TTC549 (cell line): ENCODE measurements around the gene DPCD.
"Not testable (repeated sequence)": the region's sequence is repeated elsewhere in the genome, so short reads cannot be mapped to it uniquely, and the experiment has no call there.

Experiments used
- FAIRE-seq: peaks from 2 replicates; lab custom pipeline; 2012; peaks lifted over from hg19 to GRCh38; lab: Jason Lieb, UNC

The DPCD gene

DNA sequence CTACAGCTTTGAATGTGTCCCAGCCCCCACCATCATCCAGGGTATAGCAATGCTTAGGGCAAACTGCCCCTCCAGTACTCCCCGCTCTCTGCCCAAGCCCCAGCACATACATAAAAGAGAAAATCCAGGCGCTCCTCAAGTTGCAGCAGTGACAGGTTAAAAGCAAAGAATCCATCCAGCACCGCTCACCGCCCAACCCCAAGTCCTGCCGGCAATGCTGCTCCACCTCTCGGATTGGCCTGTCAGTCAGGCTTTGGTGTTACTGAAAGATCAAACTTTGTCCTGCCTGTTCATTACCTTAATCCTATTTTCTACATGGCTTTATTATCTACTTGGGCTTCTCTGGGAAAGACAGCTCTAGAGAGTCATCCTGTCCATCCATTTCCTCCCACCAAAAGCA, 31.9 kb downstream of the DPCD start:
- no peak for FAIRE-seq

DNA sequence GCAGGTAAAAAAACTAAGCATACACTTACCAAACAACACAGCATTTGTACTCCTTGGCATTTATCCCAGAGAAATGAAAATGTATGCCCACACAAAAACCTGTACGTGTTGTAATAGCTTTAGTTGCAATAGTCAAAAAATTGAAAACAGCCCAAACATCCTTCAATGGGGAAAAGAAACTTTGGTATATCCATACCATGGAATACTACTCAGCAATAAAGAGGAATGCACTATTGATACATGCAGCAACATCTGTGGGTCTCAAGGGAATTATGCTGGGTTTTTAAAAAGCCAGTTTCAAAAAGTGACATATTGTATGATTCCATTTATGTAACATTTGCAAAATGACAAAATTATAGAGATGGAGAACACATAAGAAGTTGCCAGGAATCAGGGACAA, 35.4 kb downstream of the DPCD start:
- FAIRE-seq: no peak

DNA sequence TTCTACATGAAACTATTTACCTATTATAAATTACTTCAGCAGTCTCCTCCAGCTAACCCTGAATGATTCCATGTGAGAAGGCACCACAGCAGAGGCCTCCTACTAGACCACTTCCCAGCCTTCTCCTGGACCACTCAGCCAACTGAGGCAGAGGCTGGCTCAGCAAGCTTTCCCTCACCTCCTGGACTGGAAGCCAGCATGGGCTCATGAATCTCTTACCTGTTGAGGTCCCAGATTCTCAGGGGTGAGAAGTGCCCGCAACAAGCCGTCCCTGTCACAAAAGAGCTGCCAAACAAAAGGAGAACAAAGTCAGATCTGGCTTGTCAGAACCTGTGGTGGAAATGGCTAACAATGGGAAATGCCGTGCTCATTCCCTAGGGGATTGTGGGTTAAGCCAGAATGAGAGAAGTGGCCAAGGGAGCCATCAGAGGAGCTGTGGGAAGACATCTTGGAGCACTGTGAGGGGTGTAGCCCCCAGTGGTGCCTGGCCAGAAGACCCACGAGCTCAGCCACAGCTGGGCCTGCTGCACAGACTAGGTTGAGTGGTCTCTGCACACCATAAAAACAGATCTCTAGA, 36.5 kb downstream of the DPCD start:
- FAIRE-seq: no peak

DNA sequence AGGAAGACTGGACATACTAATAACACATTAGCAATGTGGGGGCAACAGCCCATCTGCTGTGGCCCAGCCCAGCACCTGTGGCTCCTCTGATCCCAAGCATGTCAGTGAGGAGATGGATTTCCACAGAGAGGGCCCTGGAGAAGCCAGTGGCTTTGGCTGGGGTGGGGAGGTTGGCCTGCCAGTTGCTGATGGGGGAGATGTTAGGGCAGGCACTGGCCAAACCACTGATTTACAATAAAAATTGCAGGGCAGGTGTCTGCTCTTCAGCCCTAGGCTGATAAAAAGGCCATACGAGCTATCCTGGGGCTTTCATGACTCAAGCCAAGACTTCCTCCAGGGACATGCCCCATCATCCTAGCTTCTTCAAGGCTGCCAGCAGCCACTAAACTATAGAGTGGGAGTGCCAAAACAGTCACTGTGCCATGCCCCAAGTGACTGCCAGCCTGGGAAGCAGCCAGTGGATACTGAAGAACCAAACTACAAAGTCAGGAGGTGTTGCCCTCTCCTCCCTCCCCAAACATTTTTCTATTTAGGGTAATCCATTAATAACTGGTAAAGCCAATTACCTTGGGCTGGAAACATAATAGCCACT, 37.8 kb downstream of the DPCD start:
- no peak for FAIRE-seq

DNA sequence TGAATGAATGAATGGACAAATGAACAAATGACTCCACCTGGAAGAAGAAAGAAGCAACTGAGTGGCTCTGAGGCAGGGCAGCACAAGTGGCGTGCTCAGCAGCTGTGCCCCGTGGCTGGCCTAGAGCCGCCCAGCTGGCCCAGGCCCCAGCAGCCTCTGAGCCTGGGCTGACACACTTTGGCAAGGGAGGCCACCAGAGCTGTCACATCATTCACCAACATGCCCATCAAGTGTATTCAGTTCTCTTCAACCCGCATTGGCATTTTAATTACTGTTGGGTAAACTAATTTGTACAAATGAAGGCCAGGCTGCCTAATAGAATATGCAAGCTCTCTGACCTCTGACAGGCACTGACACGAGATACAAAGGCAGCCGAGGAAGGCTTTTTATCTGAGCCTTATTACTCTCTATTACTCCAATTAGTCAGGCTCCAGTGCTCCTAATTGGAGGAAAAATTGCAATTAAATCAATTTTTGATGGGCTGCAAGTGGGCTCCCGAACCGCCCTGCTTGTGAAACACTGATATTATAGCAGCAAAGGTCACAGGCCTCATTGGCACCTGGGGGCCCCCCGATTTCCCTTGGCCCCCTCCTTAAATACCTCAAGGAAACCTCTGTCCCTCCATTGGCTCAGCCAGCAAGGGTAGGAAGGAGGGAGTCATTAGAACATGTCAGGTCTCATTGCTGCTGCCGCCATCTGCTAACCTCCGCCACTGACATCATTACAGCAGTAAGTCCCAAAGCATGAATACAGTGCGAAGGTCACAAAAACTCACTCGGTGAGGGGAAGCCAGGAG, 41.9 kb downstream of the DPCD start:
- no peak for FAIRE-seq

DNA sequence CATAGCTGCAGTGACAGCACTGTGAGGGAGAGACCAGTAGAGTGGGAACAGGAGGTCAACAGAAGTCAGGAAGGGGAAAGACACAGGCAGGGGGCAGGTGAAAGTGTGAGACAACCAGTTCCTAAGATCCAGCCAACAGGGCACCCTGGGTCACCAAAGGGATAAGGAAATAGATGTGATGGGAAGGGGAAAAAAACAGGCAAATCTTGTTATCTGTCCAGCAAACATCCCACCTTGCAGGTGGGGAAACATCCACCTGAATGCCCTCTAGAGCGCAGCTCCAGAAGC, 42.5 kb downstream of the DPCD start:
- no peak for FAIRE-seq

DNA sequence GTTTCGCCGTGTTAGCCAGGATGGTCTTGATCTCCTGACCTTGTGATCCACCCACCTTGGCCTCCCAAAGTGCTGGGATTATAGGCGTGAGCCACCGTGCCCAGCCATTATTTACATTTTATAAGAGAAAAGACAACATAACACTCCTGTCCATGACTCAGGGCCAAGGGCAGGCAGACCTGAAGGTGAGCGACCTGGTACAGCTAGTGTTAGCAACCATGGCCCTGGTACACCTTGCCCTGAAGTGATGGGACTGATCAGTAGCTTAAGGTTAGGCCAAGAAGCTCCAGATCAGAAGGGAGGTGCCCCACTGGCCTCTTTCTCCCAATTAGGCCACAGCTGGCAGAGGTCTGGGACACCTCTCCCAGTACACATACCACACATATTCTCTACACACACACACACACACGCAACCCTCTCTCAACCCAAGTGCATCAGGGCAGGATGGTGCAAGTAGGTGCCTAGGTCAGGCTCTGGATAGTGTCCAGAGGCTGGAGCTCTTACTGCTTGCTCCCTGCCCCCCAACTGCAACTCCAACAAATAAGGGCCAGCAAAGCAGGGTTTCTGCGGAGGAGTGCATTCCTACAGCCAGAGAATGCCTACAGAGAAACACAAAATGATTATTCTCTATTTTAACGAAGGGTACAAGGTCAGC, 43.8 kb downstream of the DPCD start:
- FAIRE-seq: no peak

DNA sequence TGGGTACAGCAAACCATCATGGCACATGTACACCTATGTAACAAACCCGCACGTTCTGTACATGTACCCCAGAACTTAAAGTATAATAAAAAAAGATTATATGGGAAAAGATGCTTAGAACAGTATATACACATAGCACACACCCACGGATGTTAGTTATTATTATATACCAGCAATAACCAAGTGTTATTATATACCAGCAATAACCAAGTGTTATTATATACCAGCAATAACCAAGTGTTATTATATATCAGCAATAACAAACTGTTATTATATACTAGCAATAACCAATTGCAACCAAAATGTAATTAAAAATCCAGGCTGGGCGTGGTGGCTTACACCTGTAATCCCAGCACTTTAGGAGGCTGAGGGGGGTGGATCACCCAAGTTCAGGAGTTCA, 45.4 kb downstream of the DPCD start:
- FAIRE-seq: not testable (repeated sequence)

DNA sequence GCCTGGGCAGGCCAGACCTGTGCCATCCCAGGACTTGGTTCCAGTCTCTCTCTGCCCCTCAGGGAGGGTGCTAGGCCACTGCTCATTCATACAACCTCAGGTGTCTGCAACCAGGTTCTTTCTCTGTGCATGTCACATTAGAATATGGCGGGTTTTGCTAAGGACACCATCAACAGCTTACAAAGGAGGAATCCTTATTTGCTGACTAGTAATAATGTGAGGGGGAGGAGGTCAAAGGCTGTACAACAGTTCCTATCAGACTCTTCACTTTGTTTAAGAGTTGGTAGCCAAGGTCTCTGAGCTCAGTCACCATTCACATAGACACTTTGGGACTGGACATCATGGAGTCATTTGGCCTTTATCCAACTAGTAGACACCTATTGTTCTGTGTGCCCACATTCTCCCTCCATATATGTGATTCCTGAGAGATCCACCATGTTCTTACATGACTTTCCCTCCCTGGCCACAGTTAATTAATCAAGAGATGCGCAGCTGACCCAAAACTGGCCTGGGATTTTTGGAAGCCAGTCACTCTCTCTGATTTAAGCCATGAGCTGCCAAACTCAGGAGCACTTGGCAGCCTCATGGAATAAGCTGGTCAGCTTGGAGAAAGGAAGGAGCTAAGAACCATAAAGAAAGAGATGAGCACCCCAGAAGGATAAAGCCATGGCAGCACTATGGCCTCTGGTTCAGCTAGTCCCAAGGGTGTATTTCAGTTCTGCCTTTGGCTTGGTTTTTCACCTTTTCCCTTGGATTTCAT, 51.2 kb downstream of the DPCD start:
- FAIRE-seq: no peak

DNA sequence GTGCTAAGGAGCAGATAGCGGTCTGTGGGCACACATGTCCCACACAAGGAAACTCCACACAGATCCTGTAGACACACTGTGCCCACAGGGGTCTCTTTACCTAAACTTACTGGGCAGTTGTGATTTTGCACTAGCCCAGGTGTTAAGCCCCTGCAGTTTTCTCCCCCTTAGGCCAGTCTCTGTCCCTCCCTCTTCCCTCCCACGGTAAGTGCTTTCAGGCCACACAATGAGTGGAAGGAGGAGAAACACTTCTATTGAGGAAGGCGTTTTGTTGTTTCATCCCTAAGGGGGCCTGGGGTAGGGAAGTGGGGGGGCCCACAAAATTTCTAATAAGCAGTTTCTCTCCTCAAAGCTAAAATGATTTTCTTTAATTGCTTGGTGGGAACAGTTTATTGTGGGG, 55.4 kb downstream of the DPCD start:
- no peak for FAIRE-seq

DNA sequence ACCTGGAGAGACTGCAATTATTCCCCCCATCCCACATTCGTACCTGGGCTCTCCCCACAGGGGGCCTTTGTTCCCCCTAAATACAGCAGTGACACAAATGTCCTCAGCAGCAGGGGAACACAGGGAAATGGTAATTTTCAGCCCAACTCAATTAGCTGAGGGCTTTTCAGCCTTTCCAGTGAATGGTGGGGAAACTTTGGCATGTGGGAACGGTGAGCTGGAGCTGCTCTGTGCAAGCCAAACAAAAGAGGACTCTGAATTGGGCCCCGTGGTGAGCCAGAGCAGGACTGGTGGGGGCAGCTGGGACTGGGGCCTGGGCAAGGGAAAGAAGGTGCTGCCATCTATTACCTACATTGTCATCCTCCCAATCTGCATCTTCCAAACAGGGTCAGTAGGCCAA, 55.9 kb downstream of the DPCD start:
- no peak for FAIRE-seq

DNA sequence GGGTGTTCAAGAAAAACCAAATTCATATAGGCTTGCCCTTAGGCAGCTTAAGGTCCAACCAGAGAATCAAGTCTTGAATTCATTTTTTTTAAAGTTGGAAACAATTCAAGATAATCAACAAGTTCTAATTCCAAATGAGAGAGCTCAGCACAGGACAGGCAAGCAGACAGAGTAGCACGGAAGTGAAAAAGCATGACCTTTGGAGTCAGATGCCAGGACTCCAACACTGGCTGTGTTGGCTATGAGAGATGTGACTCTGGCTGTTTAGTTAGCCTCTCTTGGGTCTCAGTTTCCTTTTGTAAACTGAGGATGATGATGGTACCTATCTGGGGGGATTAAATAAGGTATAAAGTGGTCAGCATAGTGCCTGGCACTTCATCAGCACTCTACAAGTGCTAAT, 57.5 kb downstream of the DPCD start:
- FAIRE-seq: no peak

DNA sequence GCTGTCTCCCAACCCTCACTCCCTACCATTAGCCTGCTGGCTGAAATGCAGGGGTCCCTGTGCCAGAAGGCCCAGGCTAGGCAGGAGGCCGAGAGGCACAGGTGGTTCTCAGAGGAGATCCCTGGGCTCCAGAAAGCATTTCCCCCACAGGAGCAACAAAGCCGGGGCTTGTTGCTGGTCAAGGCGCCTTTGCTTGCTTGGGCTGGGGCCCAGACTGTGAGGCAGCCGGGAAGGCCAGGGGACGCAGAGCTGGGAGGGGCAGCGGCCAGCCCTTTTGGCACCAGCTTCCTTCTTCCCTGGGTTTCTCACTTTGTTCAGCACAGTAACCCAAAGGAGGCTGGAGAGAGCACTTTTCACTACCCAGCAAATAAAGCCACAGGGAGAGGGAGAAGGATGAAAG, 58.2 kb downstream of the DPCD start:
- no peak for FAIRE-seq

DNA sequence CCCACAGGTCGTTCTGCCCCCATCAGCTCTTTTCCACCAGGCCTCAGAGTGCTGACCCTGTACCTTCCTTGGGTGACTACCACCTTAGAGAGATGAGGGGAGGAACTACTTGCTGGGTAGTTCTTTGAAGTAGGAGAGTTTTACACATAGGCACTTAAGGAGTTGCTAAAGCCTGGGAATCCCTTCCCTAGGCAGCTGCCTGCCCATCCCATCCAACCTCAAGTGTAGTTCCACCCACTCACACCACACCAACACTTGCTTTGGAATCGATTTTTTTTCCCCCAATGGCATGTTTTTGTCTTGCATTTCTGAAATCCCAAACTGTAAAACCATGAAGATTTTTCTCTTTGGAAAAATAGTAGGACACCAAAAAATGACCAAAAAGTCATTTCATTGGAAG, 59.1 kb downstream of the DPCD start:
- FAIRE-seq: no peak

DNA sequence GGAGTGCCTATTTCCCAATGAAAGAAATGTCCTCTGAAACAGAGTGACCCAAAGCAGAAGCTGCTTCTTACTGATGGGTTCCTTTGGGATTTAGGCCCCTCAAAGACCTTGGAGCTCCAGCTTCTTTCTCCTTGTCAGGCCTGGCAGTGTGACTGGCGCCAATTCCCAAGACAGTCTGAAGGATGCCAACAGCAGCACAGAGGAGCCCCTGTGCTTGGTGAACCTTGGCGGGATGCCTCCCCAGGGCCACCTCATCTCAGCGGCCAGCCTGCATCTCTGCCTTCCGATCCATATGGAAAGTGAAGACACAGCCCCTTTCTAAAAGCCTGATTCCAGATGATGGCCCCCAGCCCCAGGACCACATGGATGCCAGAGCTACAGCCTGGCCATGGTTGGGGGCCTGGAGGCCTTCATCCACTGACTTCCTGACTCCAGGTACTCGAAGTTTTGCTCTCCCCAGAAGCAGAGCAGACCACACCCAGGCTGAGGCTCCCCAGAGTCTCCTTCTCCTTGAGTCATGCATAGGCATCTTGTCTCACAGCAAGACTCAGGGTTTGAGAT, 61.5 kb downstream of the DPCD start:
- FAIRE-seq: no peak

DNA sequence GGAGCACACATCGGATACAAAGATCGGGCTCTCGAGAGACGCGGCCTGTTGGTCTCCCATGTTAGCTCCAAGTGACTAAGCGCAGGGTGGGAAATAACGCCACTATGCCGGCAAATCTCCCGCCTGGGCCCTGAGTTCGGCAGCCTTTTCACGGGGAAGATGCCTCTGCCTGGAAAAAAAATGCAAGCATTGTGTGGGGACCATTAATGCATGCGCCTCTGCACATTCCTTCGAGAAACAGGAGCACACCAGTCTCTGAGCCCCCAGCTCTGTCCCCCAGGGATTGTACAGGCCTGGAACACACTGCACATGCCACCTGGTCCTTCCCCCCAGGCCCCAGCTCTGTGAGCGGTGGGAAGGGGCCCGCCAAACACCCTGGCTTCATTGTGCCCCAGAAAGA, 62.7 kb downstream of the DPCD start:
- no peak for FAIRE-seq

DNA sequence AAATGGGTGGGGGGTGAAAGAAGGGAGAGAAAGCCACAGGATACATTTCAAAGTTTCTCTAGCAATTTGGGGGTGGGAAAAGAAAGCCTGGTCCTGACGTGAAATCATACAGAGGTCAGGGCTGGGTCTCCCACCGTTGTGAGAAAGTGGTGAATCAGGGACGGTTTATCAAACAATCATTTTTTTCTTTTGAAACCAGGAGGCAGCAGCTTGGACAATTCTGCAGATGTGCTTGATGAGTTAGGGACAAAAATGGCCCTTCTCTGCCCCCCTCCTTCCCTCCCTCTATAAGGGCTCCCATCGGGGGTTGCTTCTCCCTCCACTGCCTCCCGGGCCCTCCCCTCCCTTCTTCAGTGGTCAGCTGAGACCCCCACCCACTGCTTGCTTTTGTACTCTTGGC, 63.2 kb downstream of the DPCD start:
- FAIRE-seq: no peak

DNA sequence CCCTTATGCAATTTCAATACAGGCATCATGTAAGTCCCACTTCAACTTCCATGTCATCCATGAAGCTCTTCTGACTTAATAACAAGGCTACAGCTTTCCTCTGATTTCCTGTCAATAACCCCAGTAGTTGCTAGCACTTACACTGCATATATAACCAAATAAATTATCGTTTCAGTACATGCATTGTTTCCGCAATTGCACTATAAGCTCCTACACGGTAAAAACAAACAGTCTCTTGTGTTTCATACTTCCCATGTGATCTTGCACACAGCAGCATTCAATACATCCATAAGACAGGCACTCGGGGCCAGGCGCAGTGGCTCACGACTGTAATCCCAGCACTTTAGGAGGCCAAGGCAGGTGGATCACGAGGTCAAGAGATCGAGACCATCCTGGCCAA, 65.4 kb downstream of the DPCD start:
- no peak for FAIRE-seq

DNA sequence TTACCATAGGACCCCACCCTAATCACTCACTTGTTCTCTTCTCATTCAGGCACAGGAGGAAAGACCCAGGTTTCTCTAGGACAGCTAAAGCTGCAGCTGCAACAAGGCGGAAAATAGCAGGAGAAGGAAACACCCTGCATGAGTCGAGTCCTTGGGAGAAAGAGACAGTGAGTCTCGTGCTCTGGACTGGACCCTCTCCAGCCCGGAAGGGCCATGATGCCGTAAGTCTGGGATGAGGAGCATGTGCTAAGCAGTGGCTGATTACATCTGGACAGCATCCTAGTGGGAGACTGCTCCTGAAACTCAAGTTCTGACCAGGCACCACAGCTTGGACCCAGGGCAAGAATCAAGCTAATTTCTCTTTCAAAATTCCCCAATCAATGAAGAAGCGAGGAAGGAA, 67.4 kb downstream of the DPCD start:
- FAIRE-seq: no peak

DNA sequence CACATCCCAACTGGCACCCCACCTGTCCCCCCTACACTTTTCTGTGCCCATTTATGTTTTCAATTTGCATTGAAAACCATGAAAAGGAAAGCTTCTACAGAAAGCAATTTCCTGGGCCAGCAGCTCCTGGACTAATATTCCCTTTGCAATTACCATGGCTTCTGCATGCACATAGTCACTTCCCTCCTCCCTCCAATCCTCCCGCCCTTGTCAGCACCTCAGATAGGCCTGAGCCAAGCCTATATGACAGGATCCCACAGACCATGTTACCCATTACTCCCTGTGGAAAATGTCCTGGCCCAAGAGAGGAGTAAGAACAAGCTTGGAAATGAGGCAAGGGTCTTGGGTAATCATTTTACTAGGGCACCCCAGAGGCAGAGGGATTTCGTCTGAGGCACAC, 68.8 kb downstream of the DPCD start:
- FAIRE-seq: no peak

DNA sequence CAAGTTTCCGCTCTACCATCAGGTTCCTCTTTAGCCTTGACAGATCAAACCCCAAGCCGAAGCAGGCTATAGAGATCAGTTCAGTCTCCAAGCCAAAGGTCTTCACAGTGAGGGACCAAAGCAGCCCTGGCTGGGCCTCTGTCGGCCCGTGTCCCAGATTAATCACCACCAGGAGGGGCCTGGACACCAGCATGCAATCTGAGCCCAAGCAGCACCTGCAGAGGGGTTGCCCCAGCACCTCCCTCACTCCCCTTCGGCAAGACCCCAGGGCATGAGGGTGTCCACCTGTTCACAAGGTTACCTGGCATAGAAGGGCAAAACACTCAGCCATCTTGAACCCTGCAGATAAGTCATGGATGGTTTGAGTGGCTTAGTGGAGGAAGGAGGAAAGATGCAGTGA, 70.9 kb downstream of the DPCD start:
- FAIRE-seq: no peak
